ENCODE results near the gene ERF.
A peak's percentile ranks its signal among the peaks of the same experiment; 100 is the strongest.

- TF ChIP-seq POLR2A (IDR thresholded peaks at IDR 0.05; ENCODE audit: low read depth, low read length), result no peak
- no peak for TF ChIP-seq CTCF (conservative IDR thresholded peaks at IDR 0.05; ENCODE audit: low read depth, low read length)
- TF ChIP-seq FOS (IDR thresholded peaks at IDR 0.05; ENCODE audit: low read depth, low read length), result no peak
- no peak for TF ChIP-seq SMC3 (IDR thresholded peaks at IDR 0.05; ENCODE audit: low read depth, low read length)
- no peak for TF ChIP-seq USF2 (IDR thresholded peaks at IDR 0.05; ENCODE audit: low read depth, low read length)
- TF ChIP-seq MAZ (IDR thresholded peaks at IDR 0.05; ENCODE audit: borderline replicate concordance, low read depth, low read length), result no peak
- TF ChIP-seq MXI1 (IDR thresholded peaks at IDR 0.05; ENCODE audit: borderline replicate concordance, low read depth, low read length), result no peak
- TF ChIP-seq RFX5 (IDR thresholded peaks at IDR 0.05; ENCODE audit: low read depth, low read length), result no peak
- TF ChIP-seq CHD1 (IDR thresholded peaks at IDR 0.05; ENCODE audit: low read depth, low read length), result no peak
- no peak for TF ChIP-seq ELK1 (IDR thresholded peaks at IDR 0.05; ENCODE audit: borderline replicate concordance, low read depth, low read length)
- peak; percentile 80 for TF ChIP-seq MAFK (IDR thresholded peaks at IDR 0.05; ENCODE audit: low read depth, low read length)
- TF ChIP-seq RAD21 (IDR thresholded peaks at IDR 0.05; ENCODE audit: low read length), result no peak
- TF ChIP-seq CEBPB (IDR thresholded peaks at IDR 0.05; ENCODE audit: low read depth, low read length), result no peak
- TF ChIP-seq RCOR1 (IDR thresholded peaks at IDR 0.05; ENCODE audit: insufficient replicate concordance, low read length), result no peak
These were observed 32.3 kb upstream of the ERF start for GRCh38 chr19:42287017-42287826.
